ENCODE results near the gene F10.

DNA sequence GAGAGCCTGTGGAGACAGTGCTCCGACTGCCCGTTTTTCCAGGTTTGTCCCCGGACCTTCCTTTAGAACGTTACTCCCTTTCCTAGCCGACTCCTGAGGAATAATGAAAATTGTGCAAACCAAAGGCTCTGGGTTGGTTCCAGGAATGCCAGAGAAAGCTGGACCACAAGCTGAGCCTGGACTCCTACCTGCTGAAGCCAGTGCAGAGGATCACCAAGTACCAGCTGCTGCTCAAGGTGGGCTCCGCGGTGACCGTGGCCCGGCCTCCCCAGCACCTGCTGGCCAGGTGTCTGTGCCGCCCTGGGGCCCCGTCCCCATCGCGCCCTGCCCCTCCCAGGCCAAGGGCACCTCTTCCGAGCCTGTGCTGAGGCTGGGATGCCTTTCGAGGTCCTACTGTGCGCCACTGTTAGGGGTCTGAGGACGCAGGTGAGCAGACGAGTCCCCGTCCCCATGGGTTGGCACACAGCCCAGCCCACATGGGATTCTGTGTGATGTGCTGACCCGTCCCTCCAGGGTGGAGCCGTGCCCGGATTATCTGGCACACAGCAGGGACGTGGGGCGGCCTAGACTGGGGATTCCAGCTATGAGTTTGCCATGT lies 37.6 kb upstream of the F10 start:
- no peak for TF ChIP-seq CTCF (IDR thresholded peaks at IDR 0.05)
- TF ChIP-seq EZH2 (IDR thresholded peaks at IDR 0.05; ENCODE audit: borderline replicate concordance, insufficient read depth, low read depth, low read length, poor library complexity, severe bottlenecking) = no peak
